HG03159 (cell line): ENCODE results near the gene RNF135.
A peak's percentile ranks its signal among the peaks of the same experiment; 100 is the strongest.
"Not testable (repeated sequence)": the region's sequence is repeated elsewhere in the genome, so short reads cannot be mapped to it uniquely, and the experiment has no call there.

ENCODE experiments used
- ATAC-seq: cut with Tn5 transposase; IDR thresholded peaks from one replicate; pipeline ENCODE4 v1.9.1; 2021; ENCODE audit warnings: mild to moderate bottlenecking, moderate library complexity; ENCODE audit not compliant: unreplicated experiment

RNF135 gene

GRCh38 chr17:30970831-30971567 is at the start of gene RNF135:
RNF135 (plus strand) TSS chr17:30971039; CDS start chr17:30971074, 35 bp downstream.
- ATAC-seq: peak; percentile 43

- ATAC-seq: no peak
Measured at GRCh38 chr17:30921544-30922196, 49.2 kb upstream of the RNF135 start, which contains the start of gene ADAP2. ADAP2 (plus strand) TSS chr17:30921945; CDS start chr17:30922015, 70 bp downstream.

GRCh38 chr17:30922235-30923030 is 48.4 kb upstream of the RNF135 start:
- no peak for ATAC-seq

GRCh38 chr17:30924341-30924740 is 46.5 kb upstream of the RNF135 start:
- ATAC-seq: no peak

- ATAC-seq: no peak
Measured at GRCh38 chr17:30926516-30926915, 44.3 kb upstream of the RNF135 start.

- ATAC-seq: no peak
Measured at GRCh38 chr17:30927756-30928155, 43.1 kb upstream of the RNF135 start.

- no peak for ATAC-seq
Measured at GRCh38 chr17:30928584-30928983, 42.3 kb upstream of the RNF135 start.

GRCh38 chr17:30929081-30929633 is 41.7 kb upstream of the RNF135 start:
- no peak for ATAC-seq

GRCh38 chr17:30929861-30930260 is 41.0 kb upstream of the RNF135 start:
- ATAC-seq: not testable (repeated sequence)

GRCh38 chr17:30930495-30930894 is 40.3 kb upstream of the RNF135 start:
- ATAC-seq: no peak

- ATAC-seq: not testable (repeated sequence)
Measured at GRCh38 chr17:30931582-30931981, 39.3 kb upstream of the RNF135 start.

- ATAC-seq: no peak
Measured at GRCh38 chr17:30933966-30934365, 36.9 kb upstream of the RNF135 start.

- ATAC-seq: no peak
Measured at GRCh38 chr17:30939051-30939689, 31.7 kb upstream of the RNF135 start.

- no peak for ATAC-seq
Measured at GRCh38 chr17:30942308-30943079, 28.3 kb upstream of the RNF135 start.

GRCh38 chr17:30947796-30948195 is 23.0 kb upstream of the RNF135 start:
- no peak for ATAC-seq

GRCh38 chr17:30950189-30950588 is 20.6 kb upstream of the RNF135 start:
- no peak for ATAC-seq

- ATAC-seq: no peak
Measured at GRCh38 chr17:30950669-30951399, 20.0 kb upstream of the RNF135 start.

GRCh38 chr17:30952638-30953393 is 18.0 kb upstream of the RNF135 start:
- ATAC-seq: no peak
